Thoracic aorta (tissue), 2 donors: Measurements from ENCODE around the gene HP1BP3. TPM values are rescaled to one million over a fixed set of nuclear protein-coding genes. Genes with fewer than 3 reads are reported as not detected.

Experiments used
- ATAC-seq: fragments of 150-250 bp; one replicate; pipeline ENCODE4 v1.8.0; 2017; ENCODE audit warnings: low read depth; ENCODE audit not compliant: insufficient number of reproducible peaks, low FRiP score
- DNase-seq: peaks from one replicate; pipeline ENCODE4 v3.0.0-alpha.2; 2020; ENCODE audit warnings: low spot score
- H3K27ac ChIP-seq, 2 donors: fragments of 200-600 bp; sonication (generic); 1 replicate in 1 of 2; 2 replicates in 1 of 2; pipeline ENCODE4 v1.5.1; 2016; ENCODE audit warnings: mild to moderate bottlenecking in 2 of 2, moderate library complexity in 2 of 2
- H3K27me3 ChIP-seq: fragments of 200-600 bp; sonication (generic); replicated peaks from 2 replicates; pipeline ENCODE4 v1.6.0; 2016; ENCODE audit warnings: mild to moderate bottlenecking; ENCODE audit not compliant: insufficient read depth
- H3K36me3 ChIP-seq: fragments of 200-600 bp; sonication (generic); one replicate; pipeline ENCODE4 v1.5.1; 2016
- H3K4me1 ChIP-seq, 2 donors: fragments of 200-600 bp; sonication (generic); 1 replicate in 1 of 2; 2 replicates in 1 of 2; pipeline versions ENCODE4 v1.5.1 to v1.6.0; 2016; ENCODE audit warnings: low read depth in 2 of 2, mild to moderate bottlenecking in 1 of 2; ENCODE audit not compliant: control insufficient read depth in 1 of 2
- H3K4me3 ChIP-seq: fragments of 200-600 bp; sonication (generic); 2 replicates; pipeline ENCODE4 v1.5.1; 2016; ENCODE audit warnings: mild to moderate bottlenecking
- H3K9me3 ChIP-seq: fragments of 200-600 bp; sonication (generic); 2 replicates; pipeline ENCODE4 v1.5.1; 2016
- CTCF ChIP-seq: fragments of 200-600 bp; sonication (generic); IDR thresholded peaks from one replicate; pipeline ENCODE4 v1.5.1; 2019; ENCODE audit warnings: antibody characterized with exemption
- total RNA-seq, 2 donors: library from RNA; depleted of rRNA; stranded (reverse); fragments of >200 nt; gene quantifications; one replicate each; pipeline versions ENCODE4 v1.1.0 to v1.2.3, GENCODE V29; 2016

HP1BP3 gene
- total RNA-seq, 2 donors from 2014 or later = 186 to 189 TPM

GRCh38 chr1:20700636-20701215, 86.4 kb downstream of the HP1BP3 start:
- Histone ChIP-seq H3K36me3 (no peaks in the 10 kb centered on the region), H3K27me3 (no peaks in the 10 kb centered on the region), H3K27ac (no peak overlapping the region), H3K9me3 (no peaks in the 10 kb centered on the region), H3K4me1 (peaks cover 5 to 11% of the 10 kb centered on the region in 2 donors), H3K4me3 (no peak overlapping the region)
- no peak for TF ChIP-seq CTCF
- DNase-seq (no peak), ATAC-seq (no peak)

GRCh38 chr1:20699558-20699957, 87.5 kb downstream of the HP1BP3 start:
- Histone ChIP-seq H3K27me3 (no peaks in the 10 kb centered on the region), H3K4me3 (no peak overlapping the region), H3K4me1 (peaks cover 5 to 11% of the 10 kb centered on the region in 2 donors), H3K27ac (no peak overlapping the region), H3K9me3 (no peaks in the 10 kb centered on the region), H3K36me3 (no peaks in the 10 kb centered on the region)
- DNase-seq = no peak
- no peak for TF ChIP-seq CTCF
- ATAC-seq = no peak

- H3K4me3 ChIP-seq = no peak overlapping the region
- no peak overlapping the region for H3K27ac ChIP-seq
- H3K9me3 ChIP-seq = no peaks in the 10 kb centered on the region
- no peaks in the 10 kb centered on the region for H3K36me3 ChIP-seq
- H3K27me3 ChIP-seq = no peaks in the 10 kb centered on the region
- ATAC-seq (no peak), DNase-seq (no peak)
- TF ChIP-seq CTCF = no peak
- peaks cover 5 to 11% of the 10 kb centered on the region in 2 donors for H3K4me1 ChIP-seq
Measured at GRCh38 chr1:20698195-20698910, 88.8 kb downstream of the HP1BP3 start.

GRCh38 chr1:20697563-20697962, 89.5 kb downstream of the HP1BP3 start:
- Histone ChIP-seq H3K4me1 (peaks cover 5 to 11% of the 10 kb centered on the region in 2 donors), H3K9me3 (no peaks in the 10 kb centered on the region), H3K27me3 (no peaks in the 10 kb centered on the region), H3K27ac (peak overlapping the region in 1 of 2 donors; percentile 79), H3K36me3 (no peaks in the 10 kb centered on the region), H3K4me3 (no peak overlapping the region)
- ATAC-seq = no peak
- DNase-seq = no peak
- no peak for TF ChIP-seq CTCF

- Histone ChIP-seq H3K4me1 (peaks cover 5 to 11% of the 10 kb centered on the region in 2 donors), H3K36me3 (no peaks in the 10 kb centered on the region), H3K27ac (peak overlapping the region; percentile 77 to 79), H3K27me3 (no peaks in the 10 kb centered on the region), H3K4me3 (peak overlapping the region; percentile 79), H3K9me3 (no peaks in the 10 kb centered on the region)
- DNase-seq (peak; percentile 40), ATAC-seq (peak; percentile 77)
- peak; percentile 91 for TF ChIP-seq CTCF
Measured at GRCh38 chr1:20696397-20697333, 90.4 kb downstream of the HP1BP3 start.
